ENCODE results near the gene ELMOD2.

ELMOD2 gene

GRCh38 chr4:140595065-140595464, 71.1 kb downstream of the ELMOD2 start:
- DNase-seq, result peak; percentile 29

DNA sequence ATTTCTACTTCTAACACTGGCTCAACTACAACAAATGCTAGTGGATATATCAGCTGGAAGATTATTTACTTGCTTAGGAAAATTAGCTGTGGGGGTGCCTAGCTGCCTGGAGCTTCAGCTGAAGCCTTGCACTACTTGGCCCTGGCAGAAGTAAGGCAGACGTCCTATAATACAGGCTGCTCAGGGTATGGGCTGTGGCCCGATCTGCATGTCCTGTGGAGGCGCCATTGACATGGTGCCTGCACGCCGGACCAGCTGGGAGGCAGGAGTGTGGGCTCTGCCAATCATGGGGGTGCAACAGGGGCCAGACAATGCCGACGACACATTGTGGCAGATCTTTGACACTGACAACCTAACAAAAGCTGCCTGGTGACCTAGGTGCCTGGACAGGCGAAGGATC, 76.4 kb downstream of the ELMOD2 start:
- Histone ChIP-seq H3K27ac (no peak overlapping the region), H3K27me3 (ENCODE audit: insufficient read depth, low read depth, severe bottlenecking) (no peaks in the 10 kb centered on the region), H3K4me3 (ENCODE audit: low read depth, low read length) (no peak overlapping the region), H3K36me3 (no peaks in the 10 kb centered on the region), H3K9me3 (ENCODE audit: severe bottlenecking) (no peaks in the 10 kb centered on the region)
- DNase-seq, result no peak
- TF ChIP-seq, protein P1, sequence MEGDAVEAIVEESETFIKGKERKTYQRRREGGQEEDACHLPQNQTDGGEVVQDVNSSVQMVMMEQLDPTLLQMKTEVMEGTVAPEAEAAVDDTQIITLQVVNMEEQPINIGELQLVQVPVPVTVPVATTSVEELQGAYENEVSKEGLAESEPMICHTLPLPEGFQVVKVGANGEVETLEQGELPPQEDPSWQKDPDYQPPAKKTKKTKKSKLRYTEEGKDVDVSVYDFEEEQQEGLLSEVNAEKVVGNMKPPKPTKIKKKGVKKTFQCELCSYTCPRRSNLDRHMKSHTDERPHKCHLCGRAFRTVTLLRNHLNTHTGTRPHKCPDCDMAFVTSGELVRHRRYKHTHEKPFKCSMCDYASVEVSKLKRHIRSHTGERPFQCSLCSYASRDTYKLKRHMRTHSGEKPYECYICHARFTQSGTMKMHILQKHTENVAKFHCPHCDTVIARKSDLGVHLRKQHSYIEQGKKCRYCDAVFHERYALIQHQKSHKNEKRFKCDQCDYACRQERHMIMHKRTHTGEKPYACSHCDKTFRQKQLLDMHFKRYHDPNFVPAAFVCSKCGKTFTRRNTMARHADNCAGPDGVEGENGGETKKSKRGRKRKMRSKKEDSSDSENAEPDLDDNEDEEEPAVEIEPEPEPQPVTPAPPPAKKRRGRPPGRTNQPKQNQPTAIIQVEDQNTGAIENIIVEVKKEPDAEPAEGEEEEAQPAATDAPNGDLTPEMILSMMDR (IDR thresholded peaks at IDR 0.05; ENCODE audit: low read depth, low read length), result no peak

More at GRCh38 chr4:140595065-140595464, 71.1 kb downstream of the ELMOD2 start:
- H3K27me3 ChIP-seq (ENCODE audit: insufficient read depth, low read depth, severe bottlenecking), result no peaks in the 10 kb centered on the region
- TF ChIP-seq, protein P1 (IDR thresholded peaks at IDR 0.05; ENCODE audit: low read depth, low read length), result peak; percentile 79
- peaks cover 5% of the 10 kb centered on the region for H3K9me3 ChIP-seq (ENCODE audit: severe bottlenecking)
- no peak overlapping the region for H3K4me3 ChIP-seq (ENCODE audit: low read depth, low read length)
- no peak overlapping the region for H3K27ac ChIP-seq
- H3K36me3 ChIP-seq, result no peaks in the 10 kb centered on the region

GRCh38 chr4:140602714-140603113, 78.7 kb downstream of the ELMOD2 start:
- no peaks in the 10 kb centered on the region for H3K27me3 ChIP-seq (ENCODE audit: insufficient read depth, low read depth, severe bottlenecking)
- H3K4me3 ChIP-seq (ENCODE audit: low read depth, low read length), result no peak overlapping the region
- DNase-seq, result no peak
- TF ChIP-seq, protein P1 (IDR thresholded peaks at IDR 0.05; ENCODE audit: low read depth, low read length), result no peak
- H3K9me3 ChIP-seq (ENCODE audit: severe bottlenecking), result no peaks in the 10 kb centered on the region
- H3K27ac ChIP-seq, result no peak overlapping the region
- H3K36me3 ChIP-seq, result no peaks in the 10 kb centered on the region

DNA sequence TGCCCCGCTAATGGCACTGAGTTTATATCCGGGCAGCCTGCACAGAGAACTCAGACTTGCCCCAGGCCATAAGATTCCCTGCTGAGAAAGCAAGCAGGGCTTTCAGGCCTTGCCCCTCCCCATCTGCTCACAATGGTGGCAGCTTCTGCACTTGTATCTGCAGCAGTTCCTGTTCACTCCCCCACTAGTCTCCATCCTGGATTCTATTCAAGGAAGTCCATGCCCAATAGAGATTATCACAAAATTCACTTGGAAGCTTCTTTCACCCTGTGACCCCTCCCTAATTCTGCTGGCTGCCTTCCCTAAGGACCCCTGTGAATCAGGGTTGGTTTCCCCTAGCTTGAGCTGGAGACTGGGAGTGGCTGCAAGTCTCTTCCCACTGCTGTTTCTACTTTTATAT, 79.3 kb downstream of the ELMOD2 start:
- Histone ChIP-seq H3K9me3 (ENCODE audit: severe bottlenecking) (no peaks in the 10 kb centered on the region), H3K27me3 (ENCODE audit: insufficient read depth, low read depth, severe bottlenecking) (no peaks in the 10 kb centered on the region), H3K4me3 (ENCODE audit: low read depth, low read length) (no peak overlapping the region), H3K36me3 (no peaks in the 10 kb centered on the region), H3K27ac (no peak overlapping the region)
- TF ChIP-seq, protein P1 (IDR thresholded peaks at IDR 0.05; ENCODE audit: low read depth, low read length), result no peak
- no peak for DNase-seq

Data from WERI-Rb-1 (cell line).